Lower lobe of right lung (tissue), 2 donors: Measurements from ENCODE around the gene IL1F10. TPM values are rescaled to one million over a fixed set of nuclear protein-coding genes. Genes with fewer than 3 reads are reported as not detected.
"Not testable (repeated sequence)": the region's sequence is repeated elsewhere in the genome, so short reads cannot be mapped to it uniquely, and the experiment has no call there.

Experiments used
- ATAC-seq, 2 donors: fragments of 200-7000 bp; cut with Tn5 transposase; one replicate each; pipeline ENCODE4 v1.9.1; 2020 to 2022; ENCODE audit warnings: mild to moderate bottlenecking in 2 of 2, moderate library complexity in 2 of 2
- DNase-seq: peaks from one replicate; pipeline ENCODE4 v3.0.0-alpha.2; 2020
- H3K27ac ChIP-seq: fragments of 200-600 bp; one replicate; pipeline ENCODE4 v1.8.0; 2022
- H3K27me3 ChIP-seq: fragments of 200-600 bp; one replicate; pipeline ENCODE4 v1.8.0; 2022; ENCODE audit warnings: low read depth
- H3K36me3 ChIP-seq: fragments of 200-600 bp; one replicate; pipeline ENCODE4 v1.8.0; 2022; ENCODE audit warnings: mild to moderate bottlenecking
- H3K4me1 ChIP-seq: fragments of 200-600 bp; one replicate; pipeline ENCODE4 v1.8.0; 2022
- H3K4me3 ChIP-seq: fragments of 200-600 bp; one replicate; pipeline ENCODE4 v1.8.0; 2022; ENCODE audit warnings: mild to moderate bottlenecking
- H3K9me3 ChIP-seq: fragments of 200-600 bp; one replicate; pipeline ENCODE4 v1.8.0; 2022
- intact Hi-C: fragments of 100-400 bp; cut with DNase I; formaldehyde crosslinking; loops from one replicate; pipeline ENCODE4 v1.11.0; 2022
- total RNA-seq: library from RNA; stranded (reverse); fragmentation: NEBNext Ultra II Directional; extraction: Animal tissue kit (Norgen Biotek cat#: 25700); gene quantifications from one replicate; pipeline ENCODE4 v1.2.1, GENCODE V29; 2021
- TF ChIP-seq, protein P1 (sequence below): fragments of 200-600 bp; IDR thresholded peaks from one replicate; pipeline ENCODE4 v1.8.0; 2022; ENCODE audit warnings: antibody characterized with exemption, mild to moderate bottlenecking
- donor health status: DM: no; HTN: yes; CAD: no; lungs with severe emphysema.

The IL1F10 gene
- total RNA-seq, 1 donor from 2014 or later, result not detected

DNA sequence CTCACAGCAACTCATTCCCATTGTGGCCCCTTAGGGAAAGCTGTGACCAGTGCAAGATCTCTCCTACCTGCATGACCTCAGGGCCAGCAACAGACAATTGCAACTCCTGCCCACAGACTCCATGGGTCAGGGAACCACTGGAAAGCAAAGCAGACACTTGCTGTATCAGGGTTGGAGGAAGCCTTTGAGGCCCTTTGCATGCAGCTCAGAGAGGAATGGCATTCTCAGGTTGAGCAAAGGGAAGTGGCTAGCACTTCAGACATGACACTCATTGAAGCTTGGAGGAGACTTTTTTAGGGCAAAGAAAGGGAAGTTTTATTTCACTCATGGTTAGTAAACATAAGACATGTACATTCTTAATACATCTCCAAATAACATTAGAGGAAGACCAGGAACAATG lies 22.1 kb downstream of the IL1F10 start:
- intact Hi-C loops, result no loop called here
- Histone ChIP-seq H3K36me3 (no peaks in the 10 kb centered on the region), H3K27ac (no peak overlapping the region), H3K9me3 (no peaks in the 10 kb centered on the region), H3K4me3 (no peak overlapping the region), H3K4me1 (no peaks in the 10 kb centered on the region), H3K27me3 (no peaks in the 10 kb centered on the region)
- ATAC-seq (no peak), DNase-seq (no peak)
- TF ChIP-seq, protein P1, sequence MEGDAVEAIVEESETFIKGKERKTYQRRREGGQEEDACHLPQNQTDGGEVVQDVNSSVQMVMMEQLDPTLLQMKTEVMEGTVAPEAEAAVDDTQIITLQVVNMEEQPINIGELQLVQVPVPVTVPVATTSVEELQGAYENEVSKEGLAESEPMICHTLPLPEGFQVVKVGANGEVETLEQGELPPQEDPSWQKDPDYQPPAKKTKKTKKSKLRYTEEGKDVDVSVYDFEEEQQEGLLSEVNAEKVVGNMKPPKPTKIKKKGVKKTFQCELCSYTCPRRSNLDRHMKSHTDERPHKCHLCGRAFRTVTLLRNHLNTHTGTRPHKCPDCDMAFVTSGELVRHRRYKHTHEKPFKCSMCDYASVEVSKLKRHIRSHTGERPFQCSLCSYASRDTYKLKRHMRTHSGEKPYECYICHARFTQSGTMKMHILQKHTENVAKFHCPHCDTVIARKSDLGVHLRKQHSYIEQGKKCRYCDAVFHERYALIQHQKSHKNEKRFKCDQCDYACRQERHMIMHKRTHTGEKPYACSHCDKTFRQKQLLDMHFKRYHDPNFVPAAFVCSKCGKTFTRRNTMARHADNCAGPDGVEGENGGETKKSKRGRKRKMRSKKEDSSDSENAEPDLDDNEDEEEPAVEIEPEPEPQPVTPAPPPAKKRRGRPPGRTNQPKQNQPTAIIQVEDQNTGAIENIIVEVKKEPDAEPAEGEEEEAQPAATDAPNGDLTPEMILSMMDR, result no peak

DNA sequence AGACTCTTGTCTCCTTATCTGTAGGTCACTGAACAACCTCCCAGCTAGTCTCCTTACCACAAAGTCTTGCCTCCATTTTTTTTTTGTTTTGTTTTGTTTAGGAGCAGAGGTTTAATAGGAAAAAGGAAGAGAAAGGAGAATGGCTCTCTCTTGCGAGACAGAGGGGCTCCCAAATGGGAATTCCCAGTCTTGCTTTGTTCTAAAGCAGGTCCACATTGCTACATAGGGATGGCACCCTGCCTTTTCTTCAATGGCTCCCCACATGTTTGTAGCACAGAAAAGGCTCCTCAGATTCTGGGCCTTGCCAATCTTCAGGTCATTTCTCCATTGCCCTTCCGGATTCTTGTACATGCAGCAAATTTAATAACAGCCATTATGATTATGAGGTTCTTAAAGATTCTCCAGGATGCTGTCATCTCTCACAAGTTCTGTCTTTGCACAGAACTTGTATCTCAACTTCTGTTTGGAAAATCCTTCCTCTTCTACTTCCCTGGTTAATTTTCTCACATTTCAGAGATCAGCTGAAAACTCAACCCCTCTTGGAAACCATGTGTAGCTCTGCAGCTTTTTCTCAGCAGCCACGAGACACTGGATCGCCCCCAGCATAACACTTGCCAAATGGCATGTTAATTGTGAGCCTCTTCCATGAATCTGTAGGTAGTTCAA lies 23.6 kb downstream of the IL1F10 start:
- Histone ChIP-seq H3K4me3 (no peak overlapping the region), H3K36me3 (no peaks in the 10 kb centered on the region), H3K27ac (no peak overlapping the region), H3K9me3 (no peaks in the 10 kb centered on the region), H3K27me3 (no peaks in the 10 kb centered on the region), H3K4me1 (no peaks in the 10 kb centered on the region)
- ATAC-seq (no peak), DNase-seq (no peak)
- TF ChIP-seq, protein P1, result no peak
- intact Hi-C loops, result no loop called here

DNA sequence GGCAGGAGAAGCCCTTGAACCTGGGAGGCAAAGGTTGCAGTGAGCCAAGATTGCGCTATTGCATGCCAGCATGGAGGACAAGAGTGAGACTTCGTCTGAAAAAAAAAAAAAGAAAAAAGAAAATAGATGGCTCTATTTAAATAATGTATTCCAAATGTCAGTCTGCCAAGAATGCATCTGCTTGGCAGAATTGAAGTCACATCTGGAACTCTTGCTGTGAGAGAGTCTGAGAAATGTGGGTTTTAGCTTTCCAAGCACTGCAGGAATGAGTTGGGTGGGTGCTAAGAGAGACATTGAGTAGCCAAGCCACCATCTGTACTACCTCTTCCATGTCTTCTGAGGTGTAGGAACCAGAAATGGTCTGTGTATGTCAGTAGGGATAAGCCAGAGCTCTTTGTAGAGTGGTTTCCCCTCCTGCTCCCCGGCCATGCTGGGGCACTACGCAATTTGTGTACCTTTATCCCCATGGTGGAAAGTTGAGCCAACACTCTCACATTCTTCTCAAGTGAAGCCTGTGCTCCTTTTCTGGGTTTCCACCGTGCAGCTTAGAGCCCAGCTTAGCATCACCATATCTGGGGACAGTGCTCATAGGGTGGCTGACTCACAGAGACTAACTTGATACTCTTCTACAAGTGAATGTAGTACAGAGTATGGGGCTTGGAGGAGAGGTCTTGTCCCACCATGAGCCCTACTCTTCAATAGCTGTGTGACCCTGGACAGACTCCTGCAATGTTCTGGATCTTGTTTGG lies 25.3 kb downstream of the IL1F10 start:
- Histone ChIP-seq H3K4me1 (no peaks in the 10 kb centered on the region), H3K36me3 (no peaks in the 10 kb centered on the region), H3K9me3 (no peaks in the 10 kb centered on the region), H3K27me3 (no peaks in the 10 kb centered on the region), H3K4me3 (no peak overlapping the region), H3K27ac (no peak overlapping the region)
- ATAC-seq, result no peak
- TF ChIP-seq, protein P1, result no peak
- intact Hi-C loops, result no loop called here
- DNase-seq, result no peak

DNA sequence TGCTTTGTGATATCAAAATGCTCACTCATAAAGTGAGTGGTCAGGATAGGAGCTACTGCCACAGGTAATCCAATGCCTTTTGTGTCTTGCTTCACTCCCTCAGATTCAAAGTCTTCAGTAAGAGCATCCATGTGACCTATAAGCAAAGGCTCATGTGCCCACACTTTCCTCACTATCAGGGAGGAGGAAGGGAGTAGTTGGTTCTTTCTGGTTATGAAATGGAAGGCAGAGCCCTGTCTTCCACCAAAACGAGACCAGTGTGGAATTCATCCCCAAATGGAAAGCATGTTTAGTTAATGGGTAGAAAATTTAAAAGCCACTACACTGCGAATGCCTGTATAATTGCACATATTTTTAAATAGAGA lies 25.8 kb downstream of the IL1F10 start:
- ATAC-seq (no peak), DNase-seq (no peak)
- no peaks in the 10 kb centered on the region for H3K9me3 ChIP-seq
- H3K27ac ChIP-seq, result no peak overlapping the region
- H3K27me3 ChIP-seq, result no peaks in the 10 kb centered on the region
- H3K4me1 ChIP-seq, result no peaks in the 10 kb centered on the region
- no peaks in the 10 kb centered on the region for H3K36me3 ChIP-seq
- H3K4me3 ChIP-seq, result no peak overlapping the region
- intact Hi-C loops, result no loop called here
- TF ChIP-seq, protein P1, result no peak

DNA sequence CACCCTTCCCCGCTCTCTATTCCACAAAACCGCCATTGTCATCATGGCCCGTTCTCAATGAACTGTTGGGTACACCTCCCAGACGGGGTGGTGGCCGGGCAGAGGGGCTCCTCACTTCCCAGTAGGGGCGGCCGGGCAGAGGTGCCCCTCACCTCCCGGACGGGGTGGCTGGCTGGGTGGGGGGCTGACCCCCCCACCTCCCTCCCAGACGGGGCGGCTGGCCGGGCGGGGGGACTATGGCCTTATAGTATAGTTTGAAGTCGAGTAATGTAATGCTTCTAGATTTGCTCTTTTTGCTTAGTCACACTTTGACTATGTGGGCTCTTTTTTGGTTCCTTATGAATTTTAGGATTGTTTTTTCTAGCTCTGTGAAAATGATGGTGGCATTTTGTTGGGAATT lies 28.5 kb downstream of the IL1F10 start:
- H3K9me3 ChIP-seq, intact Hi-C loops, H3K27me3 ChIP-seq, H3K36me3 ChIP-seq, DNase-seq, H3K4me1 ChIP-seq, ATAC-seq, H3K4me3 ChIP-seq, H3K27ac ChIP-seq: not testable (repeated sequence)

DNA sequence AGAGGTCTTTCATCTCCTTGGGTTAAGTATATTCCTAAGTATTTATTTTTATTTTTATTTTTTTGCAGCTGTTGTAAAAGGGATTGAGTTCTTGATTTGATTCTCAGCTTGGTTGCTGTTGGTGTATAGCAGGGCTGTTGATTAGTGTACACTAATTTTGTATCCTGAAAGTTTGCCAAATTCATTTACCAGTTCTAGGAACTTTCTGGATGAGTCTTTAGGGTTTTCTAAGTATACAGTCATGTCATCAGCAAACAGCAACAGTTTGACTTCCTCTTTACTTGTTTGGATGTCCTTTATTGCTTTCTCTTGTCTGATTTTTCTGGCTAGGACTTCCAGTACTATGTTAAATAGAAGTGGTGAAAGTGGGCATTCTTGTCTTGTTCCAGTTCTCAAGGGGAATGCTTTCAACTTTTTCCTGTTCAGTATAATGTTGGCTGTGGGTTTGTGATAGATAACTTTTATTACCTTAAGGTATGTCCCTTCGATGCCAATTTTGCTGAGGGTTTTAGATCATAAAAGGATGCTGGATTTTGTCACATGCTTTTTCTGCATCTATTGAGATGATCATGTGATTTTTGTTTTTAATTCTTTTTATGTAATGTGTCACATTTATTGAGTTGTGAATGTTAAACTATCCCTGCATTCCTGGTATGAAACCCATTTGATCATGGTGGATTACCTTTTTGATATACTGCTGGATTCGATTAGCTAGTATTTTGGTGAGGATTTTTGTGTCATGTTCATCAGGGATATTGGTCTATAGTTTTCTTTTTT lies 29.3 kb downstream of the IL1F10 start:
- intact Hi-C loops, H3K4me3 ChIP-seq, ATAC-seq, DNase-seq, H3K27me3 ChIP-seq, H3K27ac ChIP-seq, H3K36me3 ChIP-seq, H3K9me3 ChIP-seq, H3K4me1 ChIP-seq: not testable (repeated sequence)
